ENCODE data around the gene GPRIN3.

- TF ChIP-seq POLR2A (IDR thresholded peaks at IDR 0.05) (no peak), CTCF (IDR thresholded peaks at IDR 0.05) (no peak), POLR2AphosphoS5 (IDR thresholded peaks at IDR 0.05) (no peak), EP300 (IDR thresholded peaks at IDR 0.05) (no peak)
Observed at GRCh38 chr4:89300060-89300459, 7.5 kb downstream of the GPRIN3 start.
